Stomach (tissue), 9 donors: ENCODE data around the gene GNB1L. TPM values are rescaled to one million over a fixed set of nuclear protein-coding genes. Genes with fewer than 3 reads are reported as not detected.
A peak's percentile ranks its signal among the peaks of the same experiment; 100 is the strongest.

Experiments used
- DNase-seq, 2 donors: peaks; one replicate each; pipeline versions ENCODE4 v3.0.0 to v3.0.0-alpha.2; 2013 to 2019
- H3K27ac ChIP-seq, 5 donors: fragments of 200-600 bp in 4 of 5; sonication (generic) in 4 of 5; one replicate each; pipeline ENCODE4 v1.5.1; 2013 to 2019; ENCODE audit warnings: mild to moderate bottlenecking in 1 of 5, moderate library complexity in 1 of 5
- H3K27me3 ChIP-seq, 3 donors: fragments of 200-600 bp; sonication (generic); one replicate each; pipeline ENCODE4 v1.5.1; 2017 to 2019; ENCODE audit warnings: mixed run types in 1 of 3
- H3K36me3 ChIP-seq, 4 donors: fragments of 200-600 bp; sonication (generic); 1 replicate in 3 of 4; 2 replicates in 1 of 4; pipeline ENCODE4 v1.5.1; 2016 to 2019
- H3K4me1 ChIP-seq, 4 donors: fragments of 200-600 bp; sonication (generic); one replicate each; pipeline ENCODE4 v1.5.1; 2016 to 2019
- H3K4me3 ChIP-seq, 4 donors: fragments of 200-600 bp; sonication (generic) in 3 of 4; one replicate each; pipeline ENCODE4 v1.5.1; 2016 to 2019; ENCODE audit warnings: mild to moderate bottlenecking in 1 of 4
- H3K9me3 ChIP-seq, 4 donors: fragments of 200-600 bp; sonication (generic); one replicate each; pipeline ENCODE4 v1.5.1; 2016 to 2019
- CTCF ChIP-seq, 7 experiments: fragments of 450-650 bp in 4 of 7; fragments of 200-600 bp in 3 of 7; sonication (generic) in 3 of 7; IDR thresholded peaks; one replicate each; pipeline ENCODE4 v1.5.1; 2016 to 2019; ENCODE audit warnings: antibody characterized with exemption in 7 of 7, control low read depth in 2 of 7, mild to moderate bottlenecking in 1 of 7
- EP300 ChIP-seq: sonication (generic); formaldehyde crosslinking; IDR thresholded peaks from one replicate; pipeline ENCODE4 v1.6.1; 2017; ENCODE audit warnings: antibody characterized with exemption
- POLR2A ChIP-seq, 4 donors: fragments of 450-650 bp; IDR thresholded peaks; one replicate each; pipeline ENCODE4 v1.6.1; 2016; ENCODE audit warnings: antibody characterized with exemption in 4 of 4, control low read depth in 2 of 4, mild to moderate bottlenecking in 1 of 4, moderate library complexity in 1 of 4
- POLR2AphosphoS5 ChIP-seq, 3 donors: sonication (generic); formaldehyde crosslinking; IDR thresholded peaks; one replicate each; pipeline ENCODE4 v1.6.1; 2016; ENCODE audit warnings: antibody characterized with exemption in 3 of 3
- WGBS, 5 donors: extraction: QIAGEN DNeasy Blood & Tissue Kit in 3 of 5; methylation state at CpG; one replicate each; pipeline versions ENCODE4 v1.1.5 to v1.1.7; 2013 to 2018; 5-methylcytosine and 5-hydroxymethylcytosine counted together
- intact Hi-C: fragments of 100-400 bp; cut with DNase I; formaldehyde crosslinking; loops from one replicate; pipeline ENCODE4 v1.15.1; 2023; ENCODE audit warnings: low total_unique reads
- polyA plus RNA-seq, 3 donors: library from polyadenylated mRNA; stranded (reverse); fragments of 200-250 nt; gene quantifications; one replicate each; pipeline ENCODE4 v1.2.3, GENCODE V29; 2013
- total RNA-seq, 5 donors: library from RNA; depleted of rRNA; stranded (reverse); fragments of >200 nt; gene quantifications; one replicate each; pipeline versions ENCODE4 v1.1.0 to v1.2.3, GENCODE V29; 2014 to 2016
- donor health status: healthy with polysubstance abuse.
- donor health status: Bipolar disorder and iron deficiency.
- donor health status: healthy.

Gene GNB1L
- total and polyA plus RNA-seq, 8 donors, result 0.29 to 6.8 (median 3.1) TPM; not detected in 1

DNA sequence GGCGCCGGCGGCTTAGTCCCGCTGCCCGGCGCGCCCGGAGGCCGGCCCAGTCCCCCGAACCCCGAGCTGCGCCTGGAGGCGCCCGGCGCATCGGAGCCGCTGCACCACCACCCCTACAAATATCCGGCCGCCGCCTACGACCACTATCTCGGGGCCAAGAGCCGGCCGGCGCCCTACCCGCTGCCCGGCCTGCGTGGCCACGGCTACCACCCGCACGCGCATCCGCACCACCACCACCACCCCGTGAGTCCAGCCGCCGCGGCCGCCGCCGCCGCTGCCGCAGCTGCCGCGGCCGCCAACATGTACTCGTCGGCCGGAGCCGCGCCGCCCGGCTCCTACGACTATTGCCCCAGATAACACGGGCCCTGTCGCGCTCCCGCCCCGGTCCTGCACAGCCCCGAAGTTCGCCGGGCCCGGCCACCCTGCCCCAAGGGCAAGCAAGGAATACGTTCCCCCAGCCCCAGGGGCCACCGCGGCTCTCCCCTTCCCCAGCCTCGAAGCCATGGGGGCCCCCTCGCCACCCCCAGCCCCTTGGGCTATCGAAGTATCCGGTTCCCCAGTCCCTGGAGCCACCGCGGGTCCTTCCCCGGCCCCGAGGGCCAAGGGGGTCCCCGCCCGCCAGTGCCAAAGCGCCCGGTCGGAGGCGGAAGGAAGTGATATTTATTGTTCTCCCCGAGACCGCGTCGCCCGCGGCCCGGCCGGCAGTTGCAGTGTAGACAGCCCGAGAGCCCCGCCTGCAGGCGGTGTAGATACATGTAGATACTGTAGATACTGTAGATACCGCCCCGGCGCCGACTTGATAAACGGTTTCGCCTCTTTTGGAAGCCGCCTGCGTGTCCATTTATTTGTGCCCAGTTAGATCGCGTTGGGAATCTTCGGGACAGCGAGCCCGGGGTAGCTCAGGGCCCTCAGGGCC is 87.9 kb downstream of the GNB1L start:
- peaks cover 37 to 100% (median 92%) of the 10 kb centered on the region in 3 donors for H3K27me3 ChIP-seq

DNA sequence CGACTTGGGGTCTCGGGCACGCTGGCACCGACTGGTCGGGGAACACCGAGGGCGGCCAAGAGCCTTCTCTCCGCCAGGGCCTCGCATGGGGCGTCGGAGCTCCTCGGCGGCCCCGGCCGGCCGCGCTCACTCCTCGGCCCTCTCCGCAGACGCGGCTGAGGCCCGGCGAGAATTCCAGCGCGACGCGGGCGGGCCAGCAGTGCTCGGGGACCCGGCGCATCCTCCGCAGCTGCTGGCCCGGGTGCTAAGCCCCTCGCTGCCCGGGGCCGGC is 88.5 kb downstream of the GNB1L start:
- H3K36me3 ChIP-seq, result no peaks in the 10 kb centered on the region
- no peak for DNase-seq
- peak overlapping the region; percentile 34 to 46 (median 40) for H3K4me3 ChIP-seq
- no peak for TF ChIP-seq CTCF (IDR thresholded peaks at IDR 0.05)
- no peak for TF ChIP-seq POLR2AphosphoS5 (IDR thresholded peaks at IDR 0.05)
- no peak for TF ChIP-seq POLR2A (IDR thresholded peaks at IDR 0.05)
- TF ChIP-seq EP300, result no peak
- H3K27ac ChIP-seq, result no peak overlapping the region
- intact Hi-C loops, result no loop called here
- peaks cover 20 to 42% (median 37%) of the 10 kb centered on the region in 4 donors for H3K4me1 ChIP-seq
- H3K27me3 ChIP-seq, result peaks cover 37 to 100% (median 98%) of the 10 kb centered on the region in 3 donors
- H3K9me3 ChIP-seq, result no peaks in the 10 kb centered on the region
- WGBS, 5 donors, result 0 to 5% (median 2%) methylated on average over 7 to 36 of the region's 36 CpGs; no CpG with 5 or more reads in 1 of the 5 donors

More for the DNA sequence above, 87.9 kb downstream of the GNB1L start:
- intact Hi-C loops, result no loop called here
- H3K27ac ChIP-seq, result no peak overlapping the region
- DNase-seq, result peak; percentile 71 to 74
- no peaks in the 10 kb centered on the region for H3K9me3 ChIP-seq
- WGBS, 5 donors, result 1 to 3% (median 1%) methylated on average over 24 to 103 of the region's 103 CpGs
- no peaks in the 10 kb centered on the region for H3K36me3 ChIP-seq
- TF ChIP-seq POLR2AphosphoS5 (IDR thresholded peaks at IDR 0.05), result no peak
- TF ChIP-seq CTCF (IDR thresholded peaks at IDR 0.05), result no peak
- no peak for TF ChIP-seq POLR2A (IDR thresholded peaks at IDR 0.05)
- TF ChIP-seq EP300, result no peak
- peaks cover 17 to 36% (median 32%) of the 10 kb centered on the region in 4 donors for H3K4me1 ChIP-seq
- H3K4me3 ChIP-seq, result peak overlapping the region; percentile 34 to 46 (median 40)

DNA sequence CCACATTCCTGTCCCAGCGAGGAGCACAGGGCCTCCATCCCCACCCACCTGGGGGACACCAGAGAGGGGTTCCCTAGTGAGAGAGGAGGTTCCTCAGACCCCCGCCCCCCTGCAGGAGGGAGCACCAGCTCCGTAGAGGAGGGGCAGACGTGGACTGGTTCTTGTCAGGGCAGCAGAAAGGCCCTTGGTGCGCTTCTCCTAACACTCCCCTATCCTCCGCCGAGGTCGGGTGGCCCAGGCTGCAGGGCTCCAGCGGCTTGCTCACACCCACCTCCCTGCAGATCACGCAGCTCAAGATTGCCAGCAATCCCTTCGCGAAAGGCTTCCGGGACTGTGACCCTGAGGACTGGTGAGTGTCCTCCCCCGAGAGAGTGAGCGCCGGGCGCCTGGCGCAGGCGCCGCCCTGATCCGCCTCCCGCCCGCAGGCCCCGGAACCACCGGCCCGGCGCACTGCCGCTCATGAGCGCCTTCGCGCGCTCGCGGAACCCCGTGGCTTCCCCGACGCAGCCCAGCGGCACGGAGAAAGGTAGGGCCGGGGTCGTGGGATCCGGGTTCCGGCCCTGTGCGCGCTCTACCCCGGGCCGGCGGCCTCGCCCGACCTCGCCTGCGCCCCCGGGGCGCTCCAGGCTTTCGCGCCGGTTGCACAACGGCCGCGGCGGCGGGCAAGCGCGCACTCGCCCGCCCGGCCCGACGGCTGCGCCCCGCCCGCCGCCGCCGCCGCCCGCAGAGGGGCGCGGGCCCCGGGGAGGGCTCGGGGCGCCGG is 89.0 kb downstream of the GNB1L start:
- H3K27ac ChIP-seq, result no peak overlapping the region
- H3K4me3 ChIP-seq, result peak overlapping the region in 3 of 4 donors; percentile 34 to 46 (median 41)
- no peak for TF ChIP-seq CTCF (IDR thresholded peaks at IDR 0.05)
- no peak for TF ChIP-seq EP300
- no peak for TF ChIP-seq POLR2AphosphoS5 (IDR thresholded peaks at IDR 0.05)
- TF ChIP-seq POLR2A (IDR thresholded peaks at IDR 0.05), result no peak
- peaks cover 22 to 44% (median 39%) of the 10 kb centered on the region in 4 donors for H3K4me1 ChIP-seq
- 2 to 6% (median 3%) methylated on average over 10 to 83 of the region's 83 CpGs for WGBS, 5 donors
- H3K9me3 ChIP-seq, result no peaks in the 10 kb centered on the region
- intact Hi-C loops, result no loop called here
- H3K36me3 ChIP-seq, result no peaks in the 10 kb centered on the region
- H3K27me3 ChIP-seq, result peaks cover 37 to 98% (median 95%) of the 10 kb centered on the region in 3 donors
- peak in 1 of 2 donors; percentile 53 for DNase-seq
